NCI-H2081 treated with DMSO at 0.1 percent for 48 hours (cell line): ENCODE measurements around the gene TCEAL9.
A peak's percentile ranks its signal among the peaks of the same experiment; 100 is the strongest.
"Not testable (repeated sequence)": the region's sequence is repeated elsewhere in the genome, so short reads cannot be mapped to it uniquely, and the experiment has no call there.

Experiments
- DNase-seq: peaks from one replicate; lab custom pipeline; 2025; lab: John Stamatoyannopoulos, UW

TCEAL9 gene, protein sequence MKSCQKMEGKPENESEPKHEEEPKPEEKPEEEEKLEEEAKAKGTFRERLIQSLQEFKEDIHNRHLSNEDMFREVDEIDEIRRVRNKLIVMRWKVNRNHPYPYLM

DNA sequence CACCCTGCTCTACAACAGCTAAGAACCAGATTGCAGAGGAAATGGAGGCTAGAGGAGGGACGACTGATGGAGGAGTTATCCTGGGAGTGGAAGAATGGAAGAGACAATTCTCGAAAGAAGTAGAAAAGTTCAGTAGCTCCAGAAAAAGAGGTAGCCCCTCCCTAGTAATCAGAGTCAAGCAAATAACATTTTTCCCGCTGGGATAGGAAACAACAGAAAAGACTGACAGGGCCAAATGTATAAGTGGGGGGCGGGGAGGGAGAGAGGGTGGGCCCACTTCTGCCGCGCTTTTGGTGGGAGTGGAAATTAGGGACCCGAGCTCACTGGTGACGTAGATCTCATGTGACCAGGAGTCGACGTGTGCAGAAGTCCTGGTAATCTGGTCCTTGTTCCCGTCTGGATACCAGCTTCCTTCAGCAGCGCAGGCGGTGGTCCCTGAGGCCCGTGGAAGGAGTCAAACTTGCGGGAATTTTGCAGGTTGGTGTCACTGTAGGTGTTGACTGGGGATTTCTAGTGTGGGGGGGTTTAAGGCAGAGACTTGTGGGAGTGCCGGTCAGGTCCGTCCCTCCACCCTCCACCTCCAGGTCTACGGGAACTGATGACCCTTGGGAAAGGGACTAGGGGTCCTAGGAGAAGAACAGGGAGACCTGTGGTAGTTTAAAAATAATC is at the start of gene TCEAL9:
TSS of gene TCEAL9 (plus strand) at position 377 of the 669 bp plus-strand sequence. CDS start 1,179 bp downstream, outside the sequence.
- DNase-seq: peak; percentile 74

- no peak for DNase-seq
These were observed 46.3 kb upstream of the TCEAL9 start for GRCh38 chrX:103309860-103310554.

- peak; percentile 42 for DNase-seq
These were observed 45.5 kb upstream of the TCEAL9 start, which contains the start of gene BEX2 for GRCh38 chrX:103310555-103311398. Gene BEX2, minus strand, starts transcription at chrX:103310990. Its CDS starts 1,014 bp downstream, at chrX:103309976.

DNA sequence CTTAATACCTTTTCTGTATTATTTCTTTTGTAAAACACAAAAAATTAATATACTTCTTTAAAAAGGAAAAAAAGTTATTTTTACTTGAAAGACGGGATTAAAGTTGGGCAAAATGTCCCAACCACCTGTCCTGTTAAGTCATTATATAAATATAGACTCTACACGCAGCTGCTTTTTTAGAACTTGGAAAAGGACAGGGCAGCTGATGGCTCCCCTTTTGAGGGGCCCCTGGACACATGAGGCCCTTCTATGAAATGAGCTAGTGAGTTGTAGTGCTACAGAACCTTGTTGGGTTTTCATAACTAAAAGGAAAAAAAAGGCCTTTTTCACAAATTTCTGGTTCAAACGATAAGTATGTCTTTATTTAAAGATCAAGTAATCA is 44.9 kb upstream of the TCEAL9 start:
- DNase-seq: no peak

- DNase-seq: no peak
These were observed 26.3 kb upstream of the TCEAL9 start, which contains the start of gene TCEAL7 for GRCh38 chrX:103329991-103330390. Gene TCEAL7, plus strand, starts transcription at chrX:103330239. Its CDS starts 1,165 bp downstream, at chrX:103331404.

DNA sequence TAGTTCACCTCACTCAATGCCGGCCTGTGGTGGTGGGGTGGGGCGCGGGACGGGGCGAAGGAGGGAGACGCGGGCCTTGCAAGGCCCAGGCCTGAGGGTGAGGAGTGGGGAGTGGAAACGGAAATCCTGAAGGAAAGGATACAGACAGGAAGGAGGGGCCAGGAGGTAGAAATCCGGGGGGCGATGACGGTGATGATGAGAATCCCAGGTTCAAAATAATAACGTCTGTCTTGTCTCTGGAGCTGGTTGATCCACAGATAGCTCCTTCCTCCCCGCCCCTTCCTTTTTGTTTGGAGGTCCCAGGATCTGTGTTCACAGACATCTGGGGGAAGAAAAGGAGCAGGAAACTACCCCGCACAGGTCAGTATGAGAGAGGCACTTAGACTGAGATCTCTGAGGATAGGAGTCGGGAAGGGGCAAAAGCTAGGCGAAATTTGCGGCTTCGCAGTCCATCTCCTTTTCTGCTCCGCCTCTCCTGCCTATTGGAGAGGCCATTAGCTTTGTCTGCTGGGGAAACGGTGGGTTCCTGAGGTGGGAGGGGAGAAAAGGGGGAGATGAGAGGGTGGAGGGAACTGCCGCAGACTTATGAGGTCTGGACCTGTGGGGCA is 25.5 kb upstream of the TCEAL9 start:
- DNase-seq: no peak

DNA sequence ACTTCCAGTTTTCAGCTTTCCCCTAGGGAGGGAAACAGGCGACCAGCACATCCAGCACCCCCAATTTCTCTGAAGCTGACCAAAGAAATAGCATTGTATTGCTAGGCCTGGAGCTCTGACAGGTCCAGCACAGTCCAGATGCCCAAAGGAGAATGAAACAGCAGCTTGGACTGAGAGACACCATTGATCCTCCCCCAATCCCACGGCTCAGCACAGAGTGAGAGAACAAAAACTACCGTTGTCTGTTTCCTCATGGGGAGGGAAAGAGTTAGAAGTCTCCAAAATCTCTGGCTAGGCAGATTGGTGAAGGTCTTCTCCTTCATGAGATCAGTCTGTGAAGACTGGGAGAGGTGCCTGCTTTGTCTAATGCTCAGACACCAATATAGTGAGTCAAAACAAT is 17.6 kb upstream of the TCEAL9 start:
- DNase-seq: no peak

DNA sequence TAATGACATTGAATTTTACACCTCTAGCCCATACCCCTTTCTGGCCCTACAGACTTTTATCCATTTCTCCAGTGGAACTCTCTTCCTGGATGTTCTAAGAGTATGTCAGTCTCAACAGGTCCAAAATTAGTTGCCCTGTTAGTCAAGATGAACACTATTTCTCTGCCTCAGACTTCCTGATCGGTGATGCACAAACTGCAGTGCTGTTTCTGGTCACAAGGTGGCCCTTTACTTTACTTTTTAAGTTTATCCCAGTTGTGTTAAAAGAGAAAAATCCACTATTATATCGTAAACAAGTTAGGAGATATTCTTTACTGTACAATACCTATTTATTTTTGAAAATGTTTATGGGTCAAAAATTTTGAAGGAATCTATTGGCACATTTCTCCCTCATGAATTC is 13.2 kb upstream of the TCEAL9 start:
- no peak for DNase-seq

DNA sequence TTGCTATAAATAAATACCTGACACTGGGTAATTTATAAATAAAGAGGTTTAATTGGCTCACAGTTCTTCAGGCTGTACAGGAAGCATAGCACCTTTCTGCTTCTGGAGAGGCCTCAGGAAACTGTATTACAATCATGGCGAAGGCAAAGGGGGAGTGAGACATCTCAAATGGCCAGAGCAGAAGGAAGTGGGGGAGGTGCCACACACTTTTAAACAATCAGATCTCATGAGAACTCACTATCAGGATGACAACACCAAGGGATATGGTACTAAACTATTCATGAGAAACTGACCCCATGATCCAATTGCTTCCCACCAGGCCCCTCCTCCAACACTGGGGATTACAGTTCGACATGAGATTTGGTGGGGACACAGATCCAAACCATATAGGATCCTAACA is 11.7 kb upstream of the TCEAL9 start:
- no peak for DNase-seq

DNA sequence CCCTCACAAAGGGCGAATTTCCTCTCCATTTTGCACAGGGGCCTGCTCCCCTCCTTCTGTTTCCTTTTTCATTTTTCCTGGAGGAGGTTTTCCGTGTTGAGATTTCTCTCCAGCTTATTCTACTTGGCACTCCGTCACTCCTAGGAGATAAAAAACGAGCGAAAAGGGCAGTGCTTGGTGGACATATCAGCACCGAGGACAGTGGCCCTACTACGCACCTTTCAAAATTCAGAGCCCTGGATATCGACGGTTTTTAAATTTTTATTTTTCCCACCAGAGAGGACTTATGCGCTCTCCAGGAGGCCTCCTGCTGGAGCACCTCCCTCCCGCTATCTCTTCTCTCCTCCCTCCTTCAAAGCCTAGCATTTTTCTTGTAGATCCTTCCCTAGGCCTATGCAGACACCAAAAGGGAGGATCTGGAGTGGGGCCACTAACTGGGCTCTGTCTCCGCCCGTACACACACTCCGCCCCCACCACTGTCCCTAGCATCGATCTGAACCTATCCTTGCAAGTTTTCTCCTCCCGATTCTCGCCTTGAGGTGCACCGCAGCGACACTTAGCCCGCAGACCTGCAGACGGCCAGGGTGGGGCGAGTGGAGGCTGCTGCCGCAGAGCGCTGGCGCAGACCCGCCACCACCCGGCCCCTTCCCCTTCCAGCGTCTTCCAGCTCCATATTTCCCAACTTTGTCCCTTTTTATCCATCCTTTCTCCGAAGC is 8.5 kb upstream of the TCEAL9 start:
- DNase-seq: no peak

DNA sequence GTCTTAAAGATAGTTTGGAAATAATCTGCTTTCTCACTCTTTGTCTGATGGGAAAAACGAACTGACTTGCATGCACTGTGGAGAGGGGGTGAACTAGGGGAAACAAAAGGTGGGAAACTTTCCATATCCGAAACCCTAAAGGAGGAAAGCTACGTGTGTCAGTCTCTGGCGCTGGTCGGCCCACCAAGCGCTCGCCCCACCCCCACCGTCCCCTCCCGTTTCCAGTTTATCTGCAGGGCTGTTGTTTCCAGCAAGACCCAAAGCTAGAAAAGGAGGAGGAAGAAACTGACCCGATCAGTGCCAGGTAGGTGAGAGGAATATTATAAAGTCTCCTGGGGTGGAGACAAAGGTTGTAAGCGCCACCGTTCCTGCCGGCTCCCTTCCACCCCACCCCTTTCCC is 552 bp downstream of the TCEAL9 start:
- no peak for DNase-seq

GRCh38 chrX:103357871-103358270 is 1.6 kb downstream of the TCEAL9 start:
- no peak for DNase-seq

DNA sequence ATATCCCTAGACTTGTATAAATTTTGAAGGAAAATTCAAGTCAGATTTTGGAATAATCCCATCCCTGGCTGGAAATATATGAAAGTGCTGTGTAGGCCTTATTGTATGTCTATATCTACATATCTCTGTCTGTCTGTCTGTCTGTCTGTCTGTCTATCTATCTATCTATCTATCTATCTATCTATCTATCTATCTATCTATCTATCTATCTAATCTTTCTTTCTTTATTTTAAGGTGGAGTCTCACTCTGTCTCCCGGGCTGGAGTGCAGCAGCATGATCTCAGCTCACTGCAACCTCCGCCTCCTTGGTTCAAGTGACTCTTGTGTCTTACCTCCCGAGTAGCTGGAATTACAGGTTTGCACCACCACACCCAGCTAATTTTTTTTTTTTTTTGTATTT is 3.3 kb downstream of the TCEAL9 start:
- DNase-seq: not testable (repeated sequence)

GRCh38 chrX:103360092-103360491 is 3.8 kb downstream of the TCEAL9 start:
- no peak for DNase-seq

DNA sequence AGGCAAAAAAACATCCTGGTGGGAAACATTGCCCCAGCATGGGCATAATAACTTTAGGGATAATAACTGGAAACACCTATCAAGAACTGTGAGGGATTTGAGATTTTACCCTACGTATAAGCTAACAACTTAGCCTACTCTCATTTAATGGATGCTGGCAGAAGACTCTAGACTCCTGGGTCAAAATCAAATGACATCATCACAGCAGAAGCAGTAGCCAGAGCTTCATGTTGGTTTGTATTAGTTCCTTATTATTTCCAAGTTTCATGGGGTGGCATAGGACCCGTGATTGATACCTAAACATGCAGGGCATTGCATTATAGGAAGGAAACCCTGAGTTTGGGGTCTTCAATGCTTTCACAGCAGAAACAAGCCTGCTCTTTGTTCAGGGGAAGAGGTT is 4.6 kb downstream of the TCEAL9 start:
- DNase-seq: no peak

GRCh38 chrX:103361798-103362197 is 5.5 kb downstream of the TCEAL9 start:
- no peak for DNase-seq

GRCh38 chrX:103362474-103362873 is 6.2 kb downstream of the TCEAL9 start:
- no peak for DNase-seq

DNA sequence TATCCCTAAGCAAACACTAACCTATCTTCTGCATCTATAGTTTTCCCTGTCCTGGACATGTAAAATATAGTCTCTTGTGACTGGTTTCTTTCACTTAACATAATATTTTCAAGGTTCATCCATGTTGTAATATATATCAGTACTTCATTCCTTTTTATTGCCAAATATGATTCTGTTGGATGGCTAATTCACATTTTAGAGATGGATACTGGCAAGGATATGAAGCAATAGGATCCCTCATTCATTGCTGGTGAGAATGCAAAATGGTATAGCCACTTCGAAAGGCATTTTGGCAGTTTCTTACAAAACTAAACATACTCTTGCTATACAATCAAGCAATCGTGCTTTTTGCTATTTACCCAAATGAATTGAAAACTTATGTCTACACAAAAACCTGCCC is 6.7 kb downstream of the TCEAL9 start:
- DNase-seq: no peak

DNA sequence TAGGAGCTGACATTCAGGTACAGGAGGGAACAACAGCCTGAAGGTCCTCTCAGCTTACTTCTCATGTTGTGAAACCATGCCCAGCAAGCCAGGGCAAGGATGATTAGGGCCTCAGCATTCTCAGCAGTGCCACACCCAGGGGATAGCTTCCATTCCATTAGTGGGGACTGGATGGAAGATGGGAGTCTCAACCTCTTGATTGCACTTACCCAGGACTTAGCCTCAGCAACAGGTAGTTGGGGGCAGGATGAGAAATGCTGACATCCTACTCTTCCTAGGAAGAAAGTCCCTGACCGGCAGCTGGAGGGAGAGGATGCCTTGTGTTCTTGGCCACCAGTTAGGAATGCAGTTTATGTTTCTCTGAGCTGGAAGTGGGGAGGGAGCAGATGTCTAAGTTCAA is 11.2 kb downstream of the TCEAL9 start:
- DNase-seq: no peak

DNA sequence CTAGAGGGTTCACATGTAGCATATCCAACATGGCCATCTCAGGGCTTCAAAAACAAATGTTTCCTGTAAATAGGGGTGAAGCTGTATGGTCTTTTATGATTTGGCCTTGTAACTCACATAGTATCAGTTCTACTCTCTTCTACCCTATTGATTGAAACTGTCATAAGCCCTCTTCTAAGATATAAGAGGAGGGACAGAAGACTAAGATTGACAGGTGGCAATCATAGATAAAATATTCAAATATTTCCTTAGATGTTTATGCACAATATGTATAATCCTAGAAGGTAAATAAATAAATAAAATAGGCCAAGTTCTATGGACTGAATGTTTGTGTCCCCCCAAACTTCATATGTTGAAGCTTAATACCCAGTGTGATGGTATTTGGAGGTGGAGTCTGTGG is 13.2 kb downstream of the TCEAL9 start:
- DNase-seq: no peak

DNA sequence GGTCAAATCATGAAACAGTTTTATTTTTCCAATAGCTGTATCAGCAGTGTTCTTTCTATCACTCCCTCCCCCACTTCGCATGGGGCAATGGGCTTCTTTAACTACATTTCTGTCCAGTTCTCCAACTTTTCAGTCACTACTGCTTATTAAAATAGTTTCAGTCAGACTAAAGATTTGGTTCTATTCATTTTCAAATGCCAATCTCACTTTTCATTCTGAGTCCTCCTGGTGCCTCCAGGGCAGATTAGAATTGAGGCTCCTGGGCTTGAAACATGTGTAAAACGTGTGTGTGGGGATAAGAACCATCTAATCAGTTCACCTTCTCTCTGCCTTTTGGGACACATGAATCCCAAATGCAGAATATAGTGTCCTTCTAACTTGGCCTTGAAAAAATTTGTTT is 16.6 kb downstream of the TCEAL9 start:
- no peak for DNase-seq
